Adrenal gland (tissue), 12 donors: ENCODE measurements around the gene ATP11B. TPM values are rescaled to one million over a fixed set of nuclear protein-coding genes. Genes with fewer than 3 reads are reported as not detected.

ENCODE experiments used
- DNase-seq, 7 donors: peaks; one replicate each; pipeline ENCODE4 v3.0.0-alpha.2; 2019 to 2020
- H3K27ac ChIP-seq, 5 donors: fragments of 200-600 bp; sonication (generic) in 4 of 5; 1 replicate in 3 of 5; 2 replicates in 2 of 5; pipeline versions ENCODE4 v1.5.1 to v1.8.0; 2016 to 2020; ENCODE audit warnings: mild to moderate bottlenecking in 1 of 5
- H3K27me3 ChIP-seq: fragments of 200-600 bp; 2 replicates; pipeline ENCODE4 v1.8.0; 2021
- H3K36me3 ChIP-seq, 2 donors: fragments of 200-600 bp; replicated peaks in 1 of 2; 1 replicate in 1 of 2; 2 replicates in 1 of 2; pipeline versions ENCODE4 v1.5.1 to v1.8.0; 2018 to 2022
- H3K4me1 ChIP-seq, 2 donors: fragments of 200-600 bp; replicated peaks in 1 of 2; 1 replicate in 1 of 2; 2 replicates in 1 of 2; pipeline versions ENCODE4 v1.5.1 to v1.8.0; 2018 to 2021
- H3K4me3 ChIP-seq, 4 donors: fragments of 200-600 bp; sonication (generic) in 3 of 4; one replicate each; pipeline ENCODE4 v1.5.1; 2016 to 2018
- H3K9me3 ChIP-seq, 3 donors: fragments of 200-600 bp; sonication (generic) in 1 of 3; replicated peaks in 1 of 3; 1 replicate in 2 of 3; 2 replicates in 1 of 3; pipeline versions ENCODE4 v1.5.1 to v1.8.0; 2016 to 2021
- POLR2A ChIP-seq, 2 donors: fragments of 450-650 bp; IDR thresholded peaks; one replicate each; pipeline ENCODE4 v1.6.1; 2017; ENCODE audit warnings: antibody characterized with exemption in 2 of 2, mild to moderate bottlenecking in 2 of 2, moderate library complexity in 1 of 2
- WGBS, 4 donors: extraction: QIAGEN DNeasy Blood & Tissue Kit in 2 of 4; methylation state at CpG; one replicate each; pipeline versions ENCODE4 v1.1.5 to v1.1.7; 2013 to 2017; 5-methylcytosine and 5-hydroxymethylcytosine counted together
- intact Hi-C, 2 donors: fragments of 100-400 bp; cut with DNase I; formaldehyde crosslinking; loops; one replicate each; pipeline versions ENCODE4 v1.14.1 to v1.15.0; 2022 to 2023
- polyA plus RNA-seq, 3 donors: library from polyadenylated mRNA; stranded (reverse); fragments of 200-250 nt in 2 of 3; fragments of 350-450 nt in 1 of 3; fragmentation: Illumina TruSeq in 1 of 3; extraction: RNeasy Lipid Tissue Mini Kit (QIAGEN cat#74804) in 1 of 3; gene quantifications; one replicate each; pipeline ENCODE4 v1.2.3, GENCODE V29; 2013 to 2014
- total RNA-seq, 9 donors: library from RNA; depleted of rRNA in 4 of 9; stranded (reverse); fragments of >200 nt in 4 of 9; fragments of 120-200 nt in 1 of 9; fragmentation: NEBNext Ultra II Directional in 1 of 9; extraction: Animal tissue kit (Norgen Biotek cat#: 25700) in 1 of 9; gene quantifications; one replicate each; pipeline versions ENCODE4 v1.1.0 to v1.2.4, GENCODE V29; 2013 to 2023
- TF ChIP-seq, protein P1 (sequence below), 6 experiments: fragments of 450-650 bp in 4 of 6; fragments of 200-600 bp in 2 of 6; sonication (generic) in 1 of 6; IDR thresholded peaks; 1 replicate in 5 of 6; 2 replicates in 1 of 6; pipeline versions ENCODE4 v1.5.1 to v1.8.0; 2016 to 2021; ENCODE audit warnings: antibody characterized with exemption in 6 of 6, mild to moderate bottlenecking in 2 of 6, moderate library complexity in 1 of 6
- donor health status: healthy with polysubstance abuse.
- donor health status: Bipolar disorder and iron deficiency.
- donor health status: DM: yes; HTN: yes; CAD: no.
- donor health status: DM: no; HTN: no; CAD: no.
- donor health status: DM: no; HTN: no; CAD: no.
- donor health status: DM: yes; HTN: yes; CAD: no.

ATP11B gene
- total and polyA plus RNA-seq, 12 donors, result 2.9 to 45.1 (median 29.9) TPM

DNA sequence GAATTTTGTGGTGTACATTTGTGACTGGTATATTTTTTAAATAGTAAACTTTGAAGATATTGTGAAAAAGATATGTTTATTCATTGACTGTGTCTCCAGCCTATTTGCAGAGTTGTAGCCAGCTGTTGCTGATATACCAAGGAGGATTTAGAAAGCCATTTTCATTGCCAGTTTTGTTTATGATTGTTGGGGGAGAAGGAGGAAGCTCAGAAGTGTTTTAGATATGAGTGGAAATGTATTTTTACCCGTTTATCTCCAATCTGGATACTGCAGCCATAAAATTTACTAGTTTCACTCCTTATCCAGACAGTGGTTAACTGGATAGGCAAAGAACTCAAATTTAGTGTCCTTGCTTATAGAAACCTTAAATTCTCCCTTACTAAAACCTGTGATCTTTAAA is 18.8 kb downstream of the ATP11B start:
- Histone ChIP-seq H3K4me1 (peaks cover 0 to 23% of the 10 kb centered on the region in 2 donors), H3K36me3 (no peaks in the 10 kb centered on the region), H3K27me3 (no peaks in the 10 kb centered on the region), H3K4me3 (no peak overlapping the region), H3K27ac (no peak overlapping the region), H3K9me3 (no peaks in the 10 kb centered on the region)
- intact Hi-C loops, result no loop called here
- no peak for TF ChIP-seq POLR2A (IDR thresholded peaks at IDR 0.05)
- TF ChIP-seq, protein P1, sequence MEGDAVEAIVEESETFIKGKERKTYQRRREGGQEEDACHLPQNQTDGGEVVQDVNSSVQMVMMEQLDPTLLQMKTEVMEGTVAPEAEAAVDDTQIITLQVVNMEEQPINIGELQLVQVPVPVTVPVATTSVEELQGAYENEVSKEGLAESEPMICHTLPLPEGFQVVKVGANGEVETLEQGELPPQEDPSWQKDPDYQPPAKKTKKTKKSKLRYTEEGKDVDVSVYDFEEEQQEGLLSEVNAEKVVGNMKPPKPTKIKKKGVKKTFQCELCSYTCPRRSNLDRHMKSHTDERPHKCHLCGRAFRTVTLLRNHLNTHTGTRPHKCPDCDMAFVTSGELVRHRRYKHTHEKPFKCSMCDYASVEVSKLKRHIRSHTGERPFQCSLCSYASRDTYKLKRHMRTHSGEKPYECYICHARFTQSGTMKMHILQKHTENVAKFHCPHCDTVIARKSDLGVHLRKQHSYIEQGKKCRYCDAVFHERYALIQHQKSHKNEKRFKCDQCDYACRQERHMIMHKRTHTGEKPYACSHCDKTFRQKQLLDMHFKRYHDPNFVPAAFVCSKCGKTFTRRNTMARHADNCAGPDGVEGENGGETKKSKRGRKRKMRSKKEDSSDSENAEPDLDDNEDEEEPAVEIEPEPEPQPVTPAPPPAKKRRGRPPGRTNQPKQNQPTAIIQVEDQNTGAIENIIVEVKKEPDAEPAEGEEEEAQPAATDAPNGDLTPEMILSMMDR (IDR thresholded peaks at IDR 0.05), result no peak
- no peak for DNase-seq
- WGBS, 4 donors, result 59 to 71% (median 65%) methylated on average over 1 of the region's 1 CpG

DNA sequence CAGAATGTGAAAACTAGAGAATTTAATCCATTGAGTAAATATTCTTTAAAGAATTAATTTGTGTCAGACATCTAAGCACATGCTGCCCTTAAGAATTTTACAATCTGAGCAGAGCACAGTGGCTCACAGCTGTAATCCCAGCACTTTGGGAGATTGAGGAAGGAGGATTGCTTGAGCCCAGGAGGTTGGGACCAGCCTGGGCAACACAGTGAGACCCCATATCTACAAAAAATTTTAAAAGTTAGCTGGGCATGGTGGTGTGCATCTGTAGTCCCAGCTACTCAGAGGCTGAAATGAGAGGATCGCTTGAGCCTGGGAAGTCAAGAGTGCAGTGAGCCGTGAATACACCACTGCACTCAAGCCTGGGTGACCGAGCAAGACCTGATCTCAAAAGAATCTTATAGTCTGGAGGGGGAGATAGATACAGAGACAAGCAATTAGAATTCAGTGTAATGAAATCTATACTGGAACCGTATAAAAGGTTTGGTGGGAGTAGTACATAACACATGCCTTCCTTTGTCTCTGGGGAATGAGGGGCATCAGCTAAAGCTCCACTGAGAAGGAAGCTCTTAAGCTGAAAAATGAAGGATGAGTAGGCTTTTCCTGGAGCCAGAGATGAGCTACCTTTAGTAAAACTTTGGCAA is 21.2 kb downstream of the ATP11B start:
- no peaks in the 10 kb centered on the region for H3K36me3 ChIP-seq
- no peak overlapping the region for H3K27ac ChIP-seq
- no peaks in the 10 kb centered on the region for H3K9me3 ChIP-seq
- H3K4me1 ChIP-seq, result peaks cover 0 to 13% of the 10 kb centered on the region in 2 donors
- no peak for TF ChIP-seq POLR2A (IDR thresholded peaks at IDR 0.05)
- TF ChIP-seq, protein P1 (IDR thresholded peaks at IDR 0.05), result no peak
- WGBS, 4 donors, result 93 to 98% (median 95%) methylated on average over 4 of the region's 4 CpGs
- intact Hi-C loops, result no loop called here
- no peak overlapping the region for H3K4me3 ChIP-seq
- no peak for DNase-seq
- no peaks in the 10 kb centered on the region for H3K27me3 ChIP-seq

DNA sequence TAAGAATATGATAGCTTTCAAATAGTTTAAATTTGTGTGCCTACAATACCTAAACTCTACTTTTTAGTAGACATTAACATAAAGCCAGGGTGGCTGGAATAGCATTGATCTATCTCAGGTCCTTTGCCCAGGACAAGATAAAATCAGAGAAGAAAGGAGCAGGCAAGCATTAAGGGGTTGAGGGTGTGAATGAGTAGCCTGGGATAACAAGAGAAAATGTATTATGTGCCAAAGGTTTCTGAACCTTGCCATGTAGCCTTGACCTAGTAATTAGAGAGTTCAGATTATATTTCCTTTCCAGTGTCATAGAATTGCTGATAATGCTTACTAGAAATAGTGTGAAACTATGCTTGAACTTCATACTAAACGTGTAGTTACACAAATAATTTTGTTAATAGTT is 22.9 kb downstream of the ATP11B start:
- Histone ChIP-seq H3K4me3 (no peak overlapping the region), H3K27ac (no peak overlapping the region), H3K4me1 (peaks cover 0 to 12% of the 10 kb centered on the region in 2 donors), H3K27me3 (no peaks in the 10 kb centered on the region), H3K9me3 (no peaks in the 10 kb centered on the region), H3K36me3 (no peaks in the 10 kb centered on the region)
- TF ChIP-seq POLR2A (IDR thresholded peaks at IDR 0.05), result no peak
- TF ChIP-seq, protein P1 (IDR thresholded peaks at IDR 0.05), result no peak
- WGBS, 4 donors, result 22 to 32% (median 30%) methylated on average over 1 of the region's 1 CpG
- no peak for DNase-seq
- intact Hi-C loops, result no loop called here

DNA sequence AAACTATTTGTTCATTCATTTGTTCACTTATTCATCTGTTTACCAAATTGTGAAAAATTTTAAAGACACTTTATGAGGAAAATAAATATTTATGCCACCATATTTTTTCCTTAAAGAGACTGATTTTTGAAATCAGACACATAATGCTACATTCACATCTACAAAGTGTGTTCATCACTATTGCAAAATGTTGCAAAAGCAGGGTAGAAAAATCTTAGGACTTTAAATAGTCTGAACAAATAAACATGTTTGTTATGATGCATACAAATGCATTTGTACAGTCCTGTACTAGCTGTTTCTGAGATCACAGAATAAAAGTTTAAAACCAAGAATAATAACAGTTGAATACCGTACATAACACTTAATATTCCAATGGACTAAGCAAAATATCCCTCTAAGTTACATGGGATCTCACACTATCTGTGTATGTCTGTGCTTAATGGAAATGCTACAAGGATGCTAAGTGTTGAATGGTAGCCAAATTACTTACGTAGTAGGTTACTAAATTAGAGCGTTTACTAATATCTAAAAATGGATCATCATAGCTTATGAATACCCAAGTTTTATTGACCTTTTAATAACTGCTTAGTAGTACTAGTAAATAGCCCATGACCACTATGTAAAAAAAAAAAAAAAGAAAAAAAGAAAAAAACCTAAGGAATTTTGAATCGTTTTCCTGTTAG is 25.1 kb downstream of the ATP11B start:
- no peak for DNase-seq
- H3K4me3 ChIP-seq, result no peak overlapping the region
- WGBS, 4 donors, result 80 to 87% (median 81%) methylated on average over 4 of the region's 4 CpGs
- no peaks in the 10 kb centered on the region for H3K27me3 ChIP-seq
- H3K9me3 ChIP-seq, result no peaks in the 10 kb centered on the region
- no peak for TF ChIP-seq POLR2A (IDR thresholded peaks at IDR 0.05)
- TF ChIP-seq, protein P1 (IDR thresholded peaks at IDR 0.05), result no peak
- H3K36me3 ChIP-seq, result no peaks in the 10 kb centered on the region
- peaks cover 0 to 10% of the 10 kb centered on the region in 2 donors for H3K4me1 ChIP-seq
- H3K27ac ChIP-seq, result no peak overlapping the region
- intact Hi-C loops, result no loop called here
